ENCODE measurements around the gene SLC7A1. TPM values are rescaled to one million over a fixed set of nuclear protein-coding genes. Genes with fewer than 3 reads are reported as not detected.

SLC7A1 gene
- total and polyA plus RNA-seq, 2 donors (not counting 3 experiments of a cell fraction or from before 2014, with no cell fraction given) = 21.0 to 79.3 TPM

- no peaks in the 10 kb centered on the region for H3K36me3 ChIP-seq (ENCODE audit: control insufficient read depth in 2 of 2, extremely low read depth in 1 of 2, insufficient read depth in 2 of 2, low read length in 2 of 2)
- dilution Hi-C loops (cut with MboI; ENCODE audit: extremely low pct_ligation_motif_present, low sequenced_read_pairs) (no loop called here), intact Hi-C loops (cut with micrococcal nuclease) (no loop called here)
- no peak overlapping the region for H3K4me3 ChIP-seq (replicated peaks in 1 of 3; ENCODE audit: insufficient read depth in 1 of 3, low read depth in 1 of 3, low read length in 3 of 3)
- BruUV-seq (replicated peaks) = no TSS peak
- ChIA-PET POLR2A (no interaction called here), CTCF (no interaction called here)
- H4K20me1 ChIP-seq (replicated peaks; ENCODE audit: control insufficient read depth, extremely low read depth, insufficient read depth, low read length) = no peaks in the 10 kb centered on the region
- peaks cover 3 to 5% of the 10 kb centered on the region in 2 experiments for H3K27me3 ChIP-seq (ENCODE audit: control insufficient read depth in 2 of 2, insufficient read depth in 2 of 2, low read length in 2 of 2)
- FAIRE-seq = no peak
- no peak for TF ChIP-seq MAX (IDR thresholded peaks at IDR 0.05; ENCODE audit: insufficient read depth, insufficient read length)
- TF ChIP-seq GATA2 (IDR thresholded peaks at IDR 0.05; ENCODE audit: insufficient read depth, insufficient read length, low read depth, low read length) = no peak
- no peak for TF ChIP-seq EZH2 (IDR thresholded peaks at IDR 0.05; ENCODE audit: borderline replicate concordance, low read depth, low read length, severe bottlenecking)
- no peak for TF ChIP-seq POLR2A (IDR thresholded peaks at IDR 0.05; ENCODE audit: low read depth, low read length)
- no peak for TF ChIP-seq MYC (IDR thresholded peaks at IDR 0.05; ENCODE audit: low read depth, low read length)
- TF ChIP-seq POLR2AphosphoS5 (IDR thresholded peaks at IDR 0.05; ENCODE audit: insufficient read depth, low read depth, low read length) = no peak
- TF ChIP-seq, protein P1, sequence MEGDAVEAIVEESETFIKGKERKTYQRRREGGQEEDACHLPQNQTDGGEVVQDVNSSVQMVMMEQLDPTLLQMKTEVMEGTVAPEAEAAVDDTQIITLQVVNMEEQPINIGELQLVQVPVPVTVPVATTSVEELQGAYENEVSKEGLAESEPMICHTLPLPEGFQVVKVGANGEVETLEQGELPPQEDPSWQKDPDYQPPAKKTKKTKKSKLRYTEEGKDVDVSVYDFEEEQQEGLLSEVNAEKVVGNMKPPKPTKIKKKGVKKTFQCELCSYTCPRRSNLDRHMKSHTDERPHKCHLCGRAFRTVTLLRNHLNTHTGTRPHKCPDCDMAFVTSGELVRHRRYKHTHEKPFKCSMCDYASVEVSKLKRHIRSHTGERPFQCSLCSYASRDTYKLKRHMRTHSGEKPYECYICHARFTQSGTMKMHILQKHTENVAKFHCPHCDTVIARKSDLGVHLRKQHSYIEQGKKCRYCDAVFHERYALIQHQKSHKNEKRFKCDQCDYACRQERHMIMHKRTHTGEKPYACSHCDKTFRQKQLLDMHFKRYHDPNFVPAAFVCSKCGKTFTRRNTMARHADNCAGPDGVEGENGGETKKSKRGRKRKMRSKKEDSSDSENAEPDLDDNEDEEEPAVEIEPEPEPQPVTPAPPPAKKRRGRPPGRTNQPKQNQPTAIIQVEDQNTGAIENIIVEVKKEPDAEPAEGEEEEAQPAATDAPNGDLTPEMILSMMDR (IDR thresholded peaks at IDR 0.05; ENCODE audit: extremely low read depth in 1 of 2, insufficient read depth in 1 of 2, low read depth in 1 of 2, low read length in 2 of 2) = no peak
- no peak for TF ChIP-seq FOS (IDR thresholded peaks at IDR 0.05; ENCODE audit: borderline replicate concordance, insufficient read depth, low read length)
- no peak for TF ChIP-seq JUN (IDR thresholded peaks at IDR 0.05; ENCODE audit: borderline replicate concordance, insufficient read depth, insufficient read length, low read depth)
- H3K4me1 ChIP-seq (ENCODE audit: control insufficient read depth, extremely low read depth, insufficient read depth, low read length) = no peaks in the 10 kb centered on the region
- no peaks in the 10 kb centered on the region for H3K9me3 ChIP-seq (replicated peaks; ENCODE audit: control insufficient read depth, insufficient read depth, low read length)
- no peak overlapping the region for H2AFZ ChIP-seq (ENCODE audit: low read depth, low read length)
- no peak overlapping the region for H3K4me2 ChIP-seq (ENCODE audit: insufficient read depth, low read length)
- no peak for DNase-seq (ENCODE audit: low read depth, low spot score)
- H3K9ac ChIP-seq (replicated peaks; ENCODE audit: extremely low read depth, insufficient read depth, low read length) = no peak overlapping the region
- no peaks in the 10 kb centered on the region for H3K9me1 ChIP-seq (replicated peaks; ENCODE audit: control insufficient read depth, extremely low read depth, insufficient read depth, low read length)
- H3K27ac ChIP-seq (ENCODE audit: insufficient read depth, low read depth, low read length) = no peak overlapping the region
- H3K79me2 ChIP-seq (ENCODE audit: control insufficient read depth, insufficient read depth, low read length) = no peaks in the 10 kb centered on the region
Measured at GRCh38 chr13:29621841-29622240, 26.4 kb upstream of the SLC7A1 start.

Measured in endothelial cell of umbilical vein (primary cell).